Skeletal muscle satellite cell (primary cell): ENCODE measurements around the gene NXPH2.
"Not testable (repeated sequence)": the region's sequence is repeated elsewhere in the genome, so short reads cannot be mapped to it uniquely, and the experiment has no call there.

Experiments
- H3K27me3 ChIP-seq: 2 replicates; pipeline ENCODE4 v1.7.0; 2013; ENCODE audit warnings: low read length; ENCODE audit not compliant: control insufficient read depth, insufficient read depth
- H3K36me3 ChIP-seq: 2 replicates; pipeline ENCODE4 v1.7.0; 2013; ENCODE audit warnings: mild to moderate bottlenecking, control low read depth, low read length; ENCODE audit not compliant: insufficient read depth
- H3K4me1 ChIP-seq: 2 replicates; pipeline ENCODE4 v1.7.0; 2013; ENCODE audit warnings: low read length; ENCODE audit not compliant: control insufficient read depth, insufficient read depth
- H3K4me2 ChIP-seq: 2 replicates; pipeline ENCODE4 v1.7.0; 2013; ENCODE audit warnings: mild to moderate bottlenecking, low read length
- H3K4me3 ChIP-seq: 2 replicates; pipeline ENCODE4 v1.7.0; 2013; ENCODE audit warnings: low read length
- H3K9ac ChIP-seq: 2 replicates; pipeline ENCODE4 v1.7.0; 2013; ENCODE audit warnings: mild to moderate bottlenecking, low read depth, low read length, moderate library complexity
- H3K9me3 ChIP-seq: replicated peaks from 2 replicates; pipeline ENCODE4 v1.7.0; 2013; ENCODE audit warnings: mild to moderate bottlenecking, control low read depth, low read length

Gene NXPH2

DNA sequence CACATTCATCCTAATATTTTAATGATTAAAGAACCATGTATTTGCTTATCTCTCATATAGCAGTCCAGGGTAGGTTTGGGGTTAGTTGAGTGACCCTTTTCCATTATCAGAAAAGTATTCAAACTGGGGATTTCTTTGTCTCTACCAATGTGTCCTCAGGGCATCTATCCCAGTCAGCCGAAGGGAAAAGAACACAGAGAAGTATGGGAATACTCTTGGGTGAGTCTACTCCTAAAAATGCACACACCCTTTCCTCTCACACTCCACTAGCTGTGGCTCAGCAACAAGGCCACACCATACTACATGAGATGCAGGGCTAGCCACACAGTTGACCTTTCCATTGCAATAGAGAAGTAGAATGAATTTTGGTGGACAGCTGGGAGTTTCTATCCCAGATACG is 114.3 kb downstream of the NXPH2 start:
- no peak overlapping the region for H3K4me2 ChIP-seq
- H3K27me3 ChIP-seq: no peaks in the 10 kb centered on the region
- H3K9me3 ChIP-seq: no peaks in the 10 kb centered on the region
- H3K9ac ChIP-seq: no peak overlapping the region
- no peaks in the 10 kb centered on the region for H3K4me1 ChIP-seq
- H3K36me3 ChIP-seq: no peaks in the 10 kb centered on the region
- no peak overlapping the region for H3K4me3 ChIP-seq

DNA sequence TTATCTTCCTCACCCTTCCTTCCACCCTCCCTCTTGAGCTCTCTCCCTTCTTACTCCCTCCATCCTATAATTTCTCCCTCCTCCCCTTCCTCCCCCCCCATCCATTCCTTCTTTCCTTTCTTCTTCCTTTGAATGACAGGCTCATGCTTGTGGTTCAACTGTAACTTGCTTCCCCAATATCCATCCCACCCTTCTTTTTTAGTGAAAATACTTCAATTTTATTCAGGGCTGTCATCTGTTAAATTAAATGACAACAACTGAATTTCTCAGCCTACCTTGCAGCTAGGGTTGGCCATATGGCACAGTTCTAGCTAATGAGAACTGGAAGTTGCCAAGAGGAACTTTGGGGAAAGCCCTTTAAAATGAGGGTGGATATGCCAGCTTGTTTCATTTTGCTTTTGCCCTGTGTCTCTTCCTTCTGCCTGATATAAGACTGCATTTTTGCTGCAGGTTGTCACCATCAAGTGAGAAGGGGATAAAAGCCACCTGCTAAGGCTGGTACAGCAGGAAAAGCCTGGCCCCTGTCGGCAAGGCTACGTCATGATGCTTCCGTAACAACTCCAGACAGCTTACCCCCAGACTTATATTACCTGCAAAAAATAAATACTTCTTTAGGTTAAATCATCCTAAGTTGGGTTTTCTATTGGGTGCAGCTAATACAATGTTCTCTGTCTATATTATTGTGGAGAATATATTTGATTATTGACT is 121.8 kb downstream of the NXPH2 start:
- Histone ChIP-seq H3K27me3 (no peaks in the 10 kb centered on the region), H3K36me3 (no peaks in the 10 kb centered on the region), H3K4me3 (no peak overlapping the region), H3K9ac (no peak overlapping the region), H3K4me1 (no peaks in the 10 kb centered on the region), H3K9me3 (no peaks in the 10 kb centered on the region), H3K4me2 (no peak overlapping the region)

DNA sequence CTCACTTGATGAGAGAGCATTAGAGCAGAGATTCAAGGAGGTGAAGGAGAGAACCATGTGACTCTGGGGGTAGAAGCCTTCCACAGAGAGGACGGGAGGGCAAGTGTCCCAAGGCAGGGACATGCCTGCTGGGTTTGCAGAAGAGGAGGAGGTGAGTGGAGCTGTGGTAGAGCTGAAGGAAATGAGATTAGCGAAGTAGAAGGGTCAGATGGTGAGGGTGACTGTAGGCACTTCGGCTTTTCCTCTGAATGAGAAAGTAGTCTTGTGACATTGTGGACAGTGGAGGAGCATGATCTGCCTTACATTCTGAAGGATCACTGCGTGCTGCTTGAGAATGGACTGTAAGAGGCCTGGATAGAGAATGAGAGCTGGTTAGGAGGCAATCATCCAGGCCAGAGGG is 126.0 kb downstream of the NXPH2 start:
- H3K4me2 ChIP-seq: no peak overlapping the region
- H3K9ac ChIP-seq: no peak overlapping the region
- no peaks in the 10 kb centered on the region for H3K4me1 ChIP-seq
- H3K36me3 ChIP-seq: no peaks in the 10 kb centered on the region
- no peaks in the 10 kb centered on the region for H3K9me3 ChIP-seq
- peaks cover 6% of the 10 kb centered on the region for H3K27me3 ChIP-seq
- H3K4me3 ChIP-seq: no peak overlapping the region

DNA sequence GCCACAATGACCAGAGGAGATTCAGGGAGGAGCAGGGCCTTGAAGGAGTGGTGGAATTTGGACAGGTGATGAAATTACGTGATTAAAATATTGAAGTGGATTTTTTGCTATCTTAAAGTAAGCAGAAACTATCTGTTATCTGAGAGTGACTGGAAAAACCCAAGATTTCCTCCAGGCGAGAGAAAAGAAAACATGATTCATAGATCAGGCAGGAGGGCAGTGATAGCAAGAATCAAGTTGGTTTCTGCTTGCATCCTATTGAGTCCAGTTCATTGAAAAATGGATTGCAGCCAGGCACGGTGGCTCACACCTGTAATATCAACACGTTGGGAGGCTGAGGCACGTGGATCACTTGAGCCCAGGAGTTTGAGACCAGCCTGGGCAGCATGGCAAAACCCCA is 127.8 kb downstream of the NXPH2 start:
- Histone ChIP-seq H3K4me3 (no peak overlapping the region), H3K4me2 (no peak overlapping the region), H3K36me3 (no peaks in the 10 kb centered on the region), H3K9me3 (no peaks in the 10 kb centered on the region), H3K4me1 (no peaks in the 10 kb centered on the region), H3K27me3 (peaks cover 6% of the 10 kb centered on the region), H3K9ac (no peak overlapping the region)

DNA sequence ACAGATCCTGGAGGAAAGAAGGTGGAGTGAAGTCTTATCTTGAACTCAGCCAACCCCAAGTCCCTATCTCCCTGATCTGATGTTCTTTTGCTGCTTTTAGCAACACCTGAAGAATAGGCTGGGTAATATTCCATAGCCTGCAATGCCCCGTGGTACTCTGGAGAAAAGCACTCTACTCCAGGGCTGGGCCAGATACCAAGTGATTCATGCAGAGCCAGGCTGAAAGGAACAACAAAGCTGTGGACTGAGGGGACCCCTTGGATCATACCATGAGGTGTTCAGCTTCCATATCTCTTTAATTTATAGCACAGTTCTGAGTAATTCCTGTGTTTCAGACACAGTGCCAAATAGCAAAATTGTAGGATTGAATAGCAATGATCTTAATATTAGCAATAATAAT is 130.6 kb downstream of the NXPH2 start:
- Histone ChIP-seq H3K9me3 (no peaks in the 10 kb centered on the region), H3K4me1 (no peaks in the 10 kb centered on the region), H3K36me3 (no peaks in the 10 kb centered on the region)

DNA sequence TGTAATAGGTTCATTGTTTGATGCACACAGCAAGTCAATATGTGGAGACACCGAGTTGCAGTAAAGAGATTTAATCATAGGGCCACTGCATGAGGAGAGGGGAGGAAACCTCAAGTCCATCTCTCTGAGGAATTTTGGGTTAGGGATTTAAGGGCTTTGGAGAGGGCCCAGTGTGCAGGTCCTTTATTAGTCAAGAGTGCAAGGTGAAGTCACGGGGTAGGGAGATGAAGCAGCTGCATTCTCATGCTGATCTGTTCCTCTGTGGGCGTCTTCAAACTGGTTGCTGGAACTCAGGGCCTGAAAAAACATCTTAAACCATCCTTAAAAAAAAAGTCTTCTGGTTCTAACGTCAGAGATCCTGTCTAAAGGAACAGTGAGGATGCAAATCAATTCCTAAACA is 131.6 kb downstream of the NXPH2 start:
- Histone ChIP-seq H3K4me2 (no peak overlapping the region), H3K4me1 (no peaks in the 10 kb centered on the region), H3K9ac (no peak overlapping the region), H3K27me3 (peaks cover 10% of the 10 kb centered on the region), H3K4me3 (no peak overlapping the region), H3K9me3 (no peaks in the 10 kb centered on the region), H3K36me3 (no peaks in the 10 kb centered on the region)

More for the DNA sequence above, 130.6 kb downstream of the NXPH2 start:
- Histone ChIP-seq H3K4me2 (no peak overlapping the region), H3K4me3 (no peak overlapping the region), H3K9ac (no peak overlapping the region), H3K27me3 (peaks cover 10% of the 10 kb centered on the region)

DNA sequence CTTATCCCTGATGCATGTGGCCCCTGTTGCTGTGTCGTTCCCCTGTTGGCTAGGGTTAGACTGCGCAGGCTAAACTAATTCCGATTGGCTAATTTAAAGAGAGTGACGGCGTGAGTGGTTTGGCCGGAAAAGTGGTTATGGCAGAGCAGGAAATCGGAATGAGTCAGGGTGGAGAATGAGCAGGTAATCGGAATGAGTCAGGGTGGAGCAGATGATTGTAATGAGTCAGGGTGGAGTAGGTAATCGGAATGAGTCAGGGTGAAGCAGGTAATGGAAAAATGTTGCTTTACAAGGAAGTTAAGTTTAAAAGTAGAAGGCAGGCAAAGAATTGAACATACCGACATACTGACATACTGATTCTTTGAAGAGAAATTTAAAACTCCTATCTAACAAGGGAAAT is 135.4 kb downstream of the NXPH2 start:
- not testable (repeated sequence) for H3K36me3 ChIP-seq, H3K9ac ChIP-seq, H3K27me3 ChIP-seq, H3K4me2 ChIP-seq, H3K4me1 ChIP-seq, H3K9me3 ChIP-seq, H3K4me3 ChIP-seq

DNA sequence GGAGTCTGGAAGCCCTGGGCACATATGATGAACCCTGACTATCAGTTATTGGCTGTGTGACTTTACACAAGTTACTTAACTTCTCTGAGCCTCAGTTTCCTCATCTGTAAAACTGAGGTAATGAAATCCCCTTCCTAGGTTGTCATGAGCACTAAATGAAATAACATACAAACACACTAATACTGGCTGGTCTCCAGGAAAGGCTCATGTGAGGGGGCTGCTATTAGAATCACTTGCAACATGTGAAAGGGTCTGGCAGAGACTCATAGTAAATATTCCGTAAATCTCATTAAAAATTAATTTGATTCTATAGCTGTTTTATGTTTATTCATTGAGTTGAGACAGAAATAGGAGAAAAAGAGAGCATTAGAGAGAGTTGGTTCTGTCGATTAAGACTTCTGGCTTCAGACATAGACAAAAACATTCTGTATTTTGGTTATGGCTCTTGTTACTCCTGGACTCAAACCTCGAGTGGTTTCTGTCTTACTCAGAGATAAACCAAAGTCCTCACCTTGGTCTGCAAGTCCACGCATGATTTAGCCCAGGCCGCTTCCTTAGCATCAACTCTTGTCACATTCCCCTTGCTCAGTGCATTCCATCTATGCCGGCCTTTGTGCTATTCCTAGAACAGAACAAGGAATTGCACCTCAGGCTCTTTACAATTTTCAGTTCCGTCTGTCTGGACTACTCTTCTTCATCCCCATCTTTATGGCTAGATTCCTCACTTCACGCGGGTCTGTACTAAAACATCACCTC is 139.1 kb downstream of the NXPH2 start:
- Histone ChIP-seq H3K4me1 (no peaks in the 10 kb centered on the region), H3K27me3 (peaks cover 4% of the 10 kb centered on the region), H3K36me3 (no peaks in the 10 kb centered on the region), H3K9ac (no peak overlapping the region), H3K4me2 (no peak overlapping the region), H3K4me3 (no peak overlapping the region), H3K9me3 (no peaks in the 10 kb centered on the region)

DNA sequence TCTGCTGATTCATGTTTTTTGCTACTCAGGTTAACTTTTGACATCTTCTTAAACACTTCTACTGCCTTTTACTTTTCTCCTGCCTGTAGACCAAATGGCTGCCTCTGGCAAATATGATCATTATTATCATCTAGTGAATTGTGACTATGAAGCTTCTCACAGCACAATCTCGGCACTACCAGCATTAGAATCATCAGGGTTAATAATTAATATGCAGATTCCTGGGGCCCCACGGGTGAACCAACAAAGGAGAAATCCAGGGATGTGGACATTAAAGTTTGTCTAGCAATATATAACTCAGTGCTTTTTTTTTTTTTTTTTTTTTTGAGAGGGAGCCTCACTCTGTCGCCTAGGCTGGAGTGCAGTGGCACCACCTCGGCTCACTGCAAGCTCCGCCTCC is 142.5 kb downstream of the NXPH2 start:
- Histone ChIP-seq H3K9me3 (no peaks in the 10 kb centered on the region), H3K36me3 (no peaks in the 10 kb centered on the region), H3K4me3 (no peak overlapping the region), H3K4me2 (no peak overlapping the region), H3K9ac (no peak overlapping the region), H3K4me1 (no peaks in the 10 kb centered on the region), H3K27me3 (peaks cover 4% of the 10 kb centered on the region)

DNA sequence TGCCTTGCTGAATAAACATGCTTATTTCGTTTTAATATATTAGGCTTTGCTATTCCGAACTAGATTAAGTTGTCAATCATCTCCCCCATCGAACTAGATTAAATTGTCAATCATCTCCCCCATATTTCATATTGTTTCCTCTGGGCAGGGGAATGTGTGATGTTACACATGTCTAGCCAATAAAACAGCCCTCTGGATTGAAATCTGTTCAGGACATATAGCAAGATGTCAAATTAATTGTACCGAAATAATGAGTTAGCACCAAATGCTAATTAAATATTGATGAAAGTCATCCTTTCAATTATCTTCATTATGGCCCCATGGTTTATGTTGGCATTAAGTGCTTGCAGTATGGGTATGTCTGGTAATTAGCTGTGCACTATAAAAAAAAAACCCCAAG is 143.1 kb downstream of the NXPH2 start:
- H3K27me3 ChIP-seq: peaks cover 4% of the 10 kb centered on the region
- no peaks in the 10 kb centered on the region for H3K36me3 ChIP-seq
- no peak overlapping the region for H3K9ac ChIP-seq
- no peak overlapping the region for H3K4me2 ChIP-seq
- H3K4me1 ChIP-seq: no peaks in the 10 kb centered on the region
- no peaks in the 10 kb centered on the region for H3K9me3 ChIP-seq
- H3K4me3 ChIP-seq: no peak overlapping the region

DNA sequence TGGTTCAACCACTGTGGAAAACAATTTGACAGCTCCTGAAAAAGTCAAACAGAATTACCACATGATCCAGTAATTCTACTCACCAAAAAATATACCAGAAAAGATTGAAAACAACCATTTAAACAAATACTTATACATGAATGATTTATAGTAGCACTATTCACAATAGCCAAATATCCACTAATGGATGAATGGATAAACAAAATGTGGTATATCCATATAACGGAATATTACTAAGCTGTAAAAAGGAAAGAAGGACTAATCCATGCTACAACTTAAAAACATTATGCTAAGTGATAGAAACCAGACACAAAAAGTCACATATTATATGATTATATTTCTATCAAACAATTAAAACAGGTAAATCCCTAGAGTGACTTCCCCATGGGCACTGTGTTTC is 147.1 kb downstream of the NXPH2 start:
- H3K9me3 ChIP-seq: no peaks in the 10 kb centered on the region
- no peaks in the 10 kb centered on the region for H3K27me3 ChIP-seq
- H3K4me2 ChIP-seq: no peak overlapping the region
- H3K4me3 ChIP-seq: no peak overlapping the region
- no peaks in the 10 kb centered on the region for H3K4me1 ChIP-seq
- H3K9ac ChIP-seq: no peak overlapping the region
- H3K36me3 ChIP-seq: no peaks in the 10 kb centered on the region

DNA sequence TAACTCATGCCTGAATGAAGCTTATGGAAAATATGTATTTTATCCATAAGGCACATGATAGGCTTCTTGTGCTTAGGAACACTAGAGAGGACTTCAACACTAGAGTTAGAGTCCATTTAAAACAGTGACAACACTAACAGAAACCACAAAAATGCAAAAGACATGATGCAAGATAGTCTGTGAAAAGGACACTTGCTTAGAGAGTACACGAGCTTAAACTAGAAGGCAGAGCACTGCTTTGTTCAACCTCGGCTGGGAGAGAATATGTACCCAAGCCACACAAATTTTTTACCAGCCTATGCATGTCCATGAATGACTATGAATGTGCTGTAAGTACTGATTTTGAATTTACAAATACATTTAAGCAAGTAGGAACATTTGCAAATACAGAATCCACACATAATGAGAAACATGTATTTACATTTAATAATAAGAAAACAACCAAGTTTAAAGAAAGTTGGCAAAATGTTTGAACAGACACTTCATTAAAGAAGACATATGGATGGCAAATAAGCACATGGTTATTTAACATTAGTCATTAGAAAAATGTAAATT is 148.0 kb downstream of the NXPH2 start:
- Histone ChIP-seq H3K27me3 (no peaks in the 10 kb centered on the region), H3K4me2 (no peak overlapping the region), H3K36me3 (no peaks in the 10 kb centered on the region), H3K9ac (no peak overlapping the region), H3K9me3 (no peaks in the 10 kb centered on the region), H3K4me3 (no peak overlapping the region), H3K4me1 (no peaks in the 10 kb centered on the region)
